ENCODE results near the gene HAGH.
A peak's percentile ranks its signal among the peaks of the same experiment; 100 is the strongest.

Gene HAGH

GRCh38 chr16:1787322-1788094 is 39.1 kb downstream of the HAGH start:
- H3K4me3 ChIP-seq (replicated peaks in 1 of 2; ENCODE audit: low read depth in 2 of 2, low read length in 2 of 2), result no peak overlapping the region

GRCh38 chr16:1787056-1787321 is 39.6 kb downstream of the HAGH start:
- H3K4me3 ChIP-seq (replicated peaks in 1 of 2; ENCODE audit: low read depth in 2 of 2, low read length in 2 of 2), result no peak overlapping the region
- no peak for TF ChIP-seq CTCF (IDR thresholded peaks at IDR 0.05; ENCODE audit: low read depth, low read length)

More at GRCh38 chr16:1787322-1788094, 39.1 kb downstream of the HAGH start:
- TF ChIP-seq CTCF (IDR thresholded peaks at IDR 0.05; ENCODE audit: low read depth, low read length), result no peak
- DNase-seq (ENCODE audit: low read depth in 2 of 2), result no peak

DNA sequence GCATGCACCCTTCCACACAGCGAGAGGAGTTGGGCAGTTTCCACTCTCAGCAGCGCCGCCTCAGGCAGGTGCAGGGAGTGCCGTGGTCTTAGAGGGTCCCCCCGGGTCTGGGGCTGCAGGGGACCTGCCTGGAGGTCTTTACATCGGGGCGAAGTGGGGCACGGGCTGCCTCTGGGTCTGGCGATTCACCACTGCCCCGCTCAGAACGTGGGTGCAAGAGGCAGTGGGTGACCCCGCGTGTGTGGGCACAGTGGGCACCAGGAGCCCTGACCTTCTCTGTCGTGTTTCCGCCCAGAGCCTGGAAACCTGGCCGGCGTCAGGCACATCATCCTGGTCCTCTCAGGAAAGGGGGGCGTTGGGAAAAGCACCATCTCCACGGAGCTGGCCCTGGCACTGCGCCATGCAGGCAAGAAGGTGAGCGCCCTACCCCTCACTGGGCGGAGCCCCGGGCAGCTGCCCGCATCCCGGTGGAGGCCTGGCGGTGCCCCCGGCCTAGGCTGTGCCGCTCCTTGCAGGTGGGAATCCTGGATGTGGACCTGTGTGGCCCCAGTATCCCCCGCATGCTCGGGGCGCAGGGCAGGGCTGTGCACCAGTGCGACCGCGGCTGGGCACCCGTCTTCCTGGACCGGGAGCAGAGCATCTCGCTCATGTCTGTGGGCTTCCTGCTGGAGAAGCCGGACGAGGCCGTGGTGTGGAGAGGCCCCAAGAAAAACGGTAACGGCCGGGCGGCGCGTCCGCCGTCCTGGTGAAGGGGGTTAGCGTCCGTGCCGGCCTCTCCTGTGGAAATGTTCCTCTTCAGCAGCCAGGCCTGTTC is 40.2 kb downstream of the HAGH start:
- no peak overlapping the region for H3K4me3 ChIP-seq (replicated peaks in 1 of 2; ENCODE audit: low read depth in 2 of 2, low read length in 2 of 2)
- TF ChIP-seq CTCF (IDR thresholded peaks at IDR 0.05; ENCODE audit: low read depth, low read length), result no peak
- DNase-seq (ENCODE audit: low read depth in 2 of 2), result no peak

More at GRCh38 chr16:1787056-1787321, 39.6 kb downstream of the HAGH start:
- DNase-seq (ENCODE audit: low read depth in 2 of 2), result no peak

DNA sequence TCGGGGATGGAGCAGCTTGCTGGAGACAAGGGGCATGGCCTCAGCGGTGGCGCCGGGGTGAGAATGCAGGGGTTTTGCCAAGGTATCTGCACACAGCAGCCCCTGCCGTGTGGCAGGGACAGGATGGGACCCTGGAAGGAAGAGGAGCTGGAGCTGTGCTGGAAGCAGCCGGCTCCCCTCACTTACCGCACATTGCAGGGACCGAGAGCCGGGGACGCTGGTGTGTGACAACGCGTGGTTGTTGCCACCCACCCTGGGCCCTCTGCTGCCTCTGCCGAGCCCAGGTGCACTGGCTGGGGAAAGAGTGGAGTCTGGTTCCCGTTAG is 40.8 kb downstream of the HAGH start:
- TF ChIP-seq CTCF (IDR thresholded peaks at IDR 0.05; ENCODE audit: low read depth, low read length), result no peak
- DNase-seq (ENCODE audit: low read depth in 2 of 2), result no peak
- H3K4me3 ChIP-seq (replicated peaks in 1 of 2; ENCODE audit: low read depth in 2 of 2, low read length in 2 of 2), result no peak overlapping the region

GRCh38 chr16:1784977-1785845 is 41.4 kb downstream of the HAGH start:
- H3K4me3 ChIP-seq (replicated peaks in 1 of 2; ENCODE audit: low read depth in 2 of 2, low read length in 2 of 2), result no peak overlapping the region
- TF ChIP-seq CTCF (IDR thresholded peaks at IDR 0.05; ENCODE audit: low read depth, low read length), result no peak
- DNase-seq (ENCODE audit: low read depth in 2 of 2), result no peak

GRCh38 chr16:1782408-1783264 is 44.0 kb downstream of the HAGH start, which contains the start of the genes NUBP2 and SPSB3:
NUBP2 (plus strand) TSS chr16:1782960; CDS start chr16:1783021, 61 bp downstream.
SPSB3 (minus strand) TSS chr16:1782571; CDS start chr16:1781483, 1,088 bp downstream.
- DNase-seq (ENCODE audit: low read depth in 2 of 2), result peak; percentile 100
- TF ChIP-seq CTCF (IDR thresholded peaks at IDR 0.05; ENCODE audit: low read depth, low read length), result no peak
- H3K4me3 ChIP-seq (replicated peaks in 1 of 2; ENCODE audit: low read depth in 2 of 2, low read length in 2 of 2), result peak within 1 kb of the TSS; percentile 80 to 89

Measured in cardiac fibroblast (primary cell).